HEK293 (cell line): Measurements from ENCODE around the gene SCGB3A2.

ENCODE experiments used
- CTCF ChIA-PET: fragments of 350-600 bp; formaldehyde crosslinking; extraction: SDS; loops from one replicate; lab custom pipeline; 2021; ENCODE audit warnings: antibody characterized with exemption; lab: Yijun Ruan, JAX
- POLR2A ChIA-PET: fragments of 300-600 bp; formaldehyde crosslinking; extraction: SDS; loops from one replicate; lab custom pipeline; 2020; ENCODE audit warnings: antibody characterized with exemption, inconsistent platforms; lab: Yijun Ruan, JAX
- H3K27ac ChIP-seq: fragments of 200-500 bp; sonication (Bioruptor generic); 2 replicates; pipeline ENCODE4 v1.5.1; 2014; ENCODE audit warnings: low read depth, low read length, control low read depth, inconsistent platforms; ENCODE audit errors: extremely low read depth
- H3K36me3 ChIP-seq, 2 experiments: fragments of 200-500 bp in 1 of 2; sonication (Bioruptor generic) in 1 of 2; 1 replicate in 1 of 2; 2 replicates in 1 of 2; pipeline ENCODE4 v1.5.1; 2014 to 2017; ENCODE audit warnings: inconsistent platforms in 2 of 2, low read length in 2 of 2; ENCODE audit not compliant: control insufficient read depth in 2 of 2, insufficient read depth in 1 of 2
- H3K4me1 ChIP-seq: fragments of 200-500 bp; sonication (Bioruptor generic); 2 replicates; pipeline ENCODE4 v1.5.1; 2014; ENCODE audit warnings: mild to moderate bottlenecking, low read length, inconsistent platforms; ENCODE audit not compliant: control insufficient read depth, insufficient read depth
- H3K4me3 ChIP-seq: 2 replicates; pipeline ENCODE4 v1.5.1; 2011; ENCODE audit warnings: low read depth, mild to moderate bottlenecking, control low read depth, low read length, moderate library complexity
- H3K9me3 ChIP-seq: fragments of 200-500 bp; sonication (Bioruptor generic); 2 replicates; pipeline ENCODE4 v1.5.1; 2014; ENCODE audit warnings: low read depth, low read length, inconsistent platforms; ENCODE audit not compliant: control insufficient read depth, insufficient read depth
- HOXC10 ChIP-seq: sonication (generic); formaldehyde crosslinking; IDR thresholded peaks from 2 replicates; pipeline ENCODE4 v1.8.1; 2023; ENCODE audit warnings: mild to moderate bottlenecking, missing genetic modification reagents
- KLF7 ChIP-seq: fragments of 450-650 bp; formaldehyde crosslinking; IDR thresholded peaks from 2 replicates; pipeline ENCODE4 v1.5.1; 2016; ENCODE audit warnings: missing biosample characterization, missing genetic modification characterization, borderline replicate concordance
- OVOL3 ChIP-seq: fragments of 450-650 bp; formaldehyde crosslinking; IDR thresholded peaks from 2 replicates; pipeline ENCODE4 v1.5.1; 2016; ENCODE audit warnings: missing biosample characterization, missing genetic modification characterization
- REPIN1 ChIP-seq: fragments of 450-650 bp; formaldehyde crosslinking; IDR thresholded peaks from 2 replicates; pipeline ENCODE4 v1.5.1; 2017; ENCODE audit warnings: missing biosample characterization, missing genetic modification characterization, low read depth
- REST ChIP-seq: fragments of 450-650 bp; formaldehyde crosslinking; IDR thresholded peaks from 2 replicates; pipeline ENCODE4 v1.5.1; 2016; ENCODE audit warnings: missing biosample characterization, missing genetic modification characterization
- SETDB1 ChIP-seq: IDR thresholded peaks from one replicate; pipeline ENCODE4 v1.6.1; 2017; ENCODE audit warnings: mild to moderate bottlenecking, low read length, moderate library complexity, mixed read lengths; ENCODE audit not compliant: insufficient read length
- TRIM28 ChIP-seq: IDR thresholded peaks from 2 replicates; pipeline ENCODE4 v1.6.1; 2011; ENCODE audit warnings: low read length, control low read depth, borderline replicate concordance
- YY2 ChIP-seq: fragments of 450-650 bp; formaldehyde crosslinking; IDR thresholded peaks from 2 replicates; pipeline ENCODE4 v1.5.1; 2016; ENCODE audit warnings: missing biosample characterization, missing genetic modification characterization
- ZBTB20 ChIP-seq: fragments of 450-650 bp; formaldehyde crosslinking; IDR thresholded peaks from 2 replicates; pipeline ENCODE4 v1.5.1; 2016; ENCODE audit warnings: missing biosample characterization, missing genetic modification characterization
- ZBTB44 ChIP-seq: fragments of 450-650 bp; IDR thresholded peaks from 2 replicates; pipeline ENCODE4 v1.5.1; 2018; ENCODE audit warnings: missing biosample characterization, mild to moderate bottlenecking, missing genetic modification characterization
- ZNF302 ChIP-seq: fragments of 450-650 bp; formaldehyde crosslinking; IDR thresholded peaks from 2 replicates; pipeline ENCODE4 v1.5.1; 2016; ENCODE audit warnings: missing biosample characterization, missing genetic modification characterization, low read depth
- ZNF544 ChIP-seq: fragments of 450-650 bp; formaldehyde crosslinking; IDR thresholded peaks from 2 replicates; pipeline ENCODE4 v1.5.0; 2017; ENCODE audit warnings: missing biosample characterization, missing genetic modification characterization
- ZNF670 ChIP-seq: fragments of 450-650 bp; formaldehyde crosslinking; IDR thresholded peaks from 2 replicates; pipeline ENCODE4 v1.5.1; 2016; ENCODE audit warnings: missing biosample characterization, missing genetic modification characterization, low read depth
- TF ChIP-seq, protein P1 (sequence below): fragments of 450-650 bp; formaldehyde crosslinking; IDR thresholded peaks from 2 replicates; pipeline ENCODE4 v1.5.1; 2016; ENCODE audit warnings: missing biosample characterization, missing genetic modification characterization

The SCGB3A2 gene

DNA sequence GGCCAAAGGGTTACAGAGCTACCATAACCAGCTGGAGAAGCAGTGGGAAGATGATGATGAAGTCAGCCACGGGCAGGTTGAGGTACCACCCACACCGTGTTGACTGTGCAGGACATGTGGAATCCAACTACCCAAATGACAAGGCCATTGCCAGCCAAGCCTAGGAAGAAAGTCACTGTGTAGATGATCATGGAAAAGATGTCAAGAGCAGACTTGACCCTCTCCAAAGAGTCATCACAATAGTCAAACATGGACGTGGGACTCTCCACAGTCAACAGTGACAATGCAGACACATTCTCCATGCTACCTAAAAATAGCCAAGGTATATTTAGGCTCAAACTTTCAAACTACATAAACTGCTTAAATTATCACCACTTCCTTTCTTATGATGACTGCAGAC lies 26.1 kb upstream of the SCGB3A2 start:
- ChIA-PET CTCF (interaction anchor here (2.1 kb wide), 1 partner anchor 31 kb away, joined by 6 read pairs; no protein-coding TSS in a partner anchor), POLR2A (no interaction called here)
- no peaks in the 10 kb centered on the region for H3K9me3 ChIP-seq
- H3K27ac ChIP-seq, result no peak overlapping the region
- H3K36me3 ChIP-seq, result no peaks in the 10 kb centered on the region
- no peak overlapping the region for H3K4me3 ChIP-seq
- TF ChIP-seq TRIM28 (no peak), ZNF544 (tag by site-specific recombination) (no peak), ZBTB20 (no peak)
- no peaks in the 10 kb centered on the region for H3K4me1 ChIP-seq

DNA sequence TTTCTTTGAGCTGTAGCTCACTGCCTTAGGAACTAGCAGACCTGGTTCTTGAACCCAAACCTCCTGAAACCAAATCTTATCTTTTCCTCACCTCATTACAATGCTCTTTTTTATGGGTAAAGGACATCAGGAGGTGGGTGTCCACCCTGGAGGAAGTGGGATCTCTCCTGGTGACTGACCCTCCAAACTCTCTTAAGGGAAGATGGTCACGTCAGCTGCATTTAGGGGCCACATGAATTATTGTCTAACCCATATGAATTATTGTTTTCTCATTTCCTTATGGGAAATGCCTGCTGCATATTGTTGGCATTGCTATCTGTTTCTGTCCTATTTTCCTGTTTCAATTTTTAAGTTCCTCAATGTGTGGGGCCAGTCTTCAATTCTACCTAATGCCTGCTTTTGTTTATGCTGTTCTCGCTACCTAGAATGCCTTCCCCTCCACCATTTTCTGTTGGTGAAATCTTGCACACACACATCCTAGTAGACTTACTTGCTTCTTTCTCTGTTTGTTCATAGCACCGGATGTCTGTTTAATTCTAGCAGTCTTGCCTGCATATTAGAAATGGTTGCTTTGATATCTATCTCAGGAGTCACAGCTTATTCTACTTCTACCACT lies 25.0 kb upstream of the SCGB3A2 start:
- CTCF ChIA-PET, result interaction anchor here (9.4 kb wide), 1 partner anchor 80 kb away, joined by 172 read pairs; no protein-coding TSS in a partner anchor

DNA sequence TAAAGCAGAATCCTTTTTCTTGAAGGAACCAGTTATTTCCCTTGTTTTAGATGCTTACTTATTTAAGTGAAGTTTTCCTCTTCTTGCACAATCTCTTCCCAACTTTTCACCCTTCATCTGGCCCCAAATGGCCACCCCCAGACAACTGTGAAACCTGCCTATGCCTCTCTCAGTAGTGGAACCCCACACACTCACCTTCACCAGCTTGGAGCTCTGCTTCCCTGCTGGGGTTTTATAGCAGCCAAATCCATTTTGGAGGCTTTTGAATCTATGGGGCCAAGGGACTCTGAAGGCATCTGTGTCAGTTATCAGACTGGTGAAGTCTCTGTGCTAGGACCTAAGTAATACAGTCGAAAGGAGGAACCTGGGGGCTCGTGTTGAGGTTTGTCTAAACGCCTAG lies 24.2 kb upstream of the SCGB3A2 start:
- CTCF ChIA-PET, result interaction anchor here (0.7 to 9.4 kb wide), 3 partner anchors 79 to 269 kb away, joined by 3 to 172 read pairs (median 4); no protein-coding TSS in a partner anchor
- TF ChIP-seq REST (no peak), REPIN1 (no peak), OVOL3 (tag by site-specific recombination) (no peak), ZNF302 (tag by site-specific recombination) (no peak), YY2 (tag by site-specific recombination) (no peak), KLF7 (tag by site-specific recombination) (no peak), ZNF670 (tag by site-specific recombination) (no peak)
- TF ChIP-seq, protein P1, sequence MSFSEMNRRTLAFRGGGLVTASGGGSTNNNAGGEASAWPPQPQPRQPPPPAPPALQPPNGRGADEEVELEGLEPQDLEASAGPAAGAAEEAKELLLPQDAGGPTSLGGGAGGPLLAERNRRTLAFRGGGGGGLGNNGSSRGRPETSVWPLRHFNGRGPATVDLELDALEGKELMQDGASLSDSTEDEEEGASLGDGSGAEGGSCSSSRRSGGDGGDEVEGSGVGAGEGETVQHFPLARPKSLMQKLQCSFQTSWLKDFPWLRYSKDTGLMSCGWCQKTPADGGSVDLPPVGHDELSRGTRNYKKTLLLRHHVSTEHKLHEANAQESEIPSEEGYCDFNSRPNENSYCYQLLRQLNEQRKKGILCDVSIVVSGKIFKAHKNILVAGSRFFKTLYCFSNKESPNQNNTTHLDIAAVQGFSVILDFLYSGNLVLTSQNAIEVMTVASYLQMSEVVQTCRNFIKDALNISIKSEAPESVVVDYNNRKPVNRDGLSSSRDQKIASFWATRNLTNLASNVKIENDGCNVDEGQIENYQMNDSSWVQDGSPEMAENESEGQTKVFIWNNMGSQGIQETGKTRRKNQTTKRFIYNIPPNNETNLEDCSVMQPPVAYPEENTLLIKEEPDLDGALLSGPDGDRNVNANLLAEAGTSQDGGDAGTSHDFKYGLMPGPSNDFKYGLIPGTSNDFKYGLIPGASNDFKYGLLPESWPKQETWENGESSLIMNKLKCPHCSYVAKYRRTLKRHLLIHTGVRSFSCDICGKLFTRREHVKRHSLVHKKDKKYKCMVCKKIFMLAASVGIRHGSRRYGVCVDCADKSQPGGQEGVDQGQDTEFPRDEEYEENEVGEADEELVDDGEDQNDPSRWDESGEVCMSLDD (tag by site-specific recombination), result no peak

More for the DNA sequence above, 25.0 kb upstream of the SCGB3A2 start:
- no peaks in the 10 kb centered on the region for H3K36me3 ChIP-seq
- POLR2A ChIA-PET, result no interaction called here
- no peaks in the 10 kb centered on the region for H3K4me1 ChIP-seq
- H3K9me3 ChIP-seq, result no peaks in the 10 kb centered on the region
- TF ChIP-seq HOXC10 (CRISPR knock-in tag), result no peak
- TF ChIP-seq YY2 (tag by site-specific recombination), result no peak
- no peak for TF ChIP-seq SETDB1
- TF ChIP-seq ZBTB44 (tag by site-specific recombination), result no peak
- H3K27ac ChIP-seq, result no peak overlapping the region
- H3K4me3 ChIP-seq, result no peak overlapping the region

More for the DNA sequence above, 24.2 kb upstream of the SCGB3A2 start:
- Histone ChIP-seq H3K36me3 (no peaks in the 10 kb centered on the region), H3K4me1 (no peaks in the 10 kb centered on the region), H3K9me3 (no peaks in the 10 kb centered on the region), H3K4me3 (no peak overlapping the region), H3K27ac (no peak overlapping the region)
- POLR2A ChIA-PET, result interaction anchor here (0.6 kb wide), 1 partner anchor 1487 kb away, joined by 4 read pairs; no protein-coding TSS in a partner anchor
